IMR-90 (cell line): Measurements from ENCODE around the gene OR6T1. TPM values are rescaled to one million over a fixed set of nuclear protein-coding genes. Genes with fewer than 3 reads are reported as not detected.

ENCODE experiments used
- ATAC-seq: fragments of 200-7000 bp; cut with Tn5 transposase; 2 replicates; pipeline ENCODE4 v1.9.1; 2020; ENCODE audit warnings: low read depth, mild to moderate bottlenecking, moderate library complexity
- BruUV-seq: library from RNA; stranded (reverse); fragments of 400-500 nt; replicated peaks from 2 replicates; lab custom pipeline; 2021; lab: Mats Ljungman, UMichigan
- CTCF ChIA-PET: fragments of 300-600 bp; formaldehyde crosslinking; extraction: SDS; loops from one replicate; lab custom pipeline; 2021; ENCODE audit warnings: antibody characterized with exemption; lab: Yijun Ruan, JAX
- POLR2A ChIA-PET: fragments of 300-600 bp; sonication (Branson Sonifier 250); formaldehyde crosslinking; loops from one replicate; lab custom pipeline; 2022; ENCODE audit warnings: antibody characterized with exemption; ENCODE audit not compliant: unreplicated experiment; lab: Charles Lee
- DNase-seq: peaks from one replicate; pipeline ENCODE4 v3.0.0; 2013
- H2AFZ ChIP-seq: replicated peaks from 2 replicates; pipeline ENCODE3; 2013; ENCODE audit warnings: low read length, mild to moderate bottlenecking; ENCODE audit not compliant: poor library complexity
- H2AK5ac ChIP-seq: 2 replicates; pipeline ENCODE4 v1.6.1; 2013; ENCODE audit warnings: low read depth, low read length, inconsistent platforms
- H2AK9ac ChIP-seq: replicated peaks from 2 replicates; pipeline ENCODE3; 2013; ENCODE audit warnings: mild to moderate bottlenecking, low read depth, low read length, moderate library complexity; ENCODE audit not compliant: poor library complexity
- H2BK120ac ChIP-seq: 2 replicates; pipeline ENCODE4 v1.6.1; 2013; ENCODE audit warnings: low read depth, low read length, inconsistent platforms
- H2BK15ac ChIP-seq: 3 replicates; pipeline ENCODE4 v1.6.1; 2013; ENCODE audit warnings: low read depth, low read length, inconsistent platforms
- H2BK20ac ChIP-seq: 2 replicates; pipeline ENCODE4 v1.6.1; 2013; ENCODE audit warnings: low read depth, mild to moderate bottlenecking, inconsistent platforms, low read length, moderate library complexity
- H2BK5ac ChIP-seq: 2 replicates; pipeline ENCODE4 v1.6.1; 2013; ENCODE audit warnings: mild to moderate bottlenecking, low read depth, low read length, inconsistent platforms; ENCODE audit not compliant: poor library complexity, severe bottlenecking
- H3K14ac ChIP-seq: replicated peaks from 2 replicates; pipeline ENCODE4 v1.6.1; 2013; ENCODE audit warnings: low read depth, low read length, inconsistent platforms
- H3K18ac ChIP-seq: 2 replicates; pipeline ENCODE4 v1.6.1; 2013; ENCODE audit warnings: low read depth, low read length, control low read depth
- H3K23ac ChIP-seq: 2 replicates; pipeline ENCODE4 v1.6.1; 2013; ENCODE audit warnings: low read depth, low read length, inconsistent platforms
- H3K27ac ChIP-seq: 2 replicates; pipeline ENCODE4 v1.5.1; 2013; ENCODE audit warnings: mild to moderate bottlenecking, control low read depth, low read length; ENCODE audit not compliant: insufficient read depth
- H3K27me3 ChIP-seq: 2 replicates; pipeline ENCODE4 v1.6.1; 2013; ENCODE audit warnings: low read length; ENCODE audit not compliant: control insufficient read depth, insufficient read depth
- H3K36me3 ChIP-seq: 2 replicates; pipeline ENCODE4 v1.6.1; 2013; ENCODE audit warnings: low read length, mixed read lengths; ENCODE audit not compliant: control insufficient read depth, insufficient read depth
- H3K4ac ChIP-seq: 2 replicates; pipeline ENCODE4 v1.6.1; 2013; ENCODE audit warnings: low read depth, low read length, inconsistent platforms
- H3K4me1 ChIP-seq: 2 replicates; pipeline ENCODE4 v1.6.1; 2013; ENCODE audit warnings: low read length, mixed read lengths; ENCODE audit not compliant: control insufficient read depth, insufficient read depth
- H3K4me2 ChIP-seq: 2 replicates; pipeline ENCODE4 v1.6.1; 2013; ENCODE audit warnings: low read depth, mild to moderate bottlenecking, control low read depth, low read length, moderate library complexity
- H3K4me3 ChIP-seq: 2 replicates; pipeline ENCODE4 v1.5.1; 2013; ENCODE audit warnings: low read depth, mild to moderate bottlenecking, control low read depth, low read length, moderate library complexity; ENCODE audit not compliant: insufficient read depth
- H3K56ac ChIP-seq: 2 replicates; pipeline ENCODE4 v1.6.1; 2013; ENCODE audit warnings: low read length, inconsistent platforms; ENCODE audit not compliant: insufficient read depth; ENCODE audit errors: extremely low read depth
- H3K79me1 ChIP-seq, 2 experiments: 2 replicates each; pipeline ENCODE4 v1.6.1; 2013; ENCODE audit warnings: low read length in 2 of 2, inconsistent platforms in 1 of 2, low read depth in 1 of 2
- H3K9ac ChIP-seq: 2 replicates; pipeline ENCODE4 v1.6.1; 2013; ENCODE audit warnings: low read depth, low read length, control low read depth
- H3K9me1 ChIP-seq: 2 replicates; pipeline ENCODE4 v1.6.1; 2013; ENCODE audit warnings: low read length, inconsistent platforms; ENCODE audit not compliant: insufficient read depth
- H3K9me3 ChIP-seq: 2 replicates; pipeline ENCODE4 v1.6.1; 2013; ENCODE audit warnings: low read length; ENCODE audit not compliant: control insufficient read depth, insufficient read depth
- H4K20me1 ChIP-seq: 2 replicates; pipeline ENCODE4 v1.6.1; 2013; ENCODE audit warnings: low read length, inconsistent platforms; ENCODE audit not compliant: insufficient read depth
- H4K5ac ChIP-seq: 2 replicates; pipeline ENCODE4 v1.6.1; 2013; ENCODE audit warnings: mild to moderate bottlenecking, low read depth, low read length, control low read depth
- H4K8ac ChIP-seq, 2 experiments: 2 replicates each; pipeline ENCODE4 v1.6.1; 2013; ENCODE audit warnings: low read depth in 2 of 2, low read length in 2 of 2, control low read depth in 1 of 2, inconsistent platforms in 1 of 2
- H4K91ac ChIP-seq: 2 replicates; pipeline ENCODE4 v1.6.1; 2013; ENCODE audit warnings: low read depth, low read length, inconsistent platforms; ENCODE audit not compliant: insufficient read depth
- CEBPB ChIP-seq: IDR thresholded peaks from 2 replicates; pipeline ENCODE4 v1.6.1; 2012; ENCODE audit warnings: low read depth, low read length, improper control_type of control experiment
- NFE2L2 ChIP-seq: fragments of 150-350 bp; IDR thresholded peaks from 2 replicates; pipeline ENCODE4 v1.6.1; 2016; ENCODE audit warnings: low read depth, mild to moderate bottlenecking, low read length
- POLR2A ChIP-seq: IDR thresholded peaks from 2 replicates; pipeline ENCODE4 v1.6.1; 2012; ENCODE audit warnings: mild to moderate bottlenecking, low read depth, low read length
- RCOR1 ChIP-seq: IDR thresholded peaks from 2 replicates; pipeline ENCODE4 v1.6.1; 2012; ENCODE audit warnings: mild to moderate bottlenecking, low read length, improper control_type of control experiment; ENCODE audit not compliant: insufficient replicate concordance
- RFX5 ChIP-seq: IDR thresholded peaks from 2 replicates; pipeline ENCODE4 v1.8.0; 2012; ENCODE audit warnings: low read depth, mild to moderate bottlenecking, low read length, moderate library complexity
- SMC3 ChIP-seq: fragments of 150-350 bp; IDR thresholded peaks from 2 replicates; pipeline ENCODE4 v1.6.1; 2016; ENCODE audit warnings: low read depth, mild to moderate bottlenecking, antibody characterized with exemption, low read length, moderate library complexity
- WGBS, 2 experiments: methylation state at CpG; one replicate each; pipeline versions ENCODE4 v1.1.5 to v1.1.7; 2013; ENCODE audit warnings: missing lambda C conversion rate in 2 of 2; ENCODE audit not compliant: insufficient read length in 1 of 2; ENCODE audit errors: extremely low coverage in 2 of 2; 5-methylcytosine and 5-hydroxymethylcytosine counted together
- dilution Hi-C: fragments of 300-500 bp; cut with HindIII; formaldehyde crosslinking; loops from one replicate; pipeline ENCODE4 v1.14.3; 2018; ENCODE audit warnings: low sequenced_read_pairs; ENCODE audit not compliant: unreplicated experiment
- in situ Hi-C: fragments of 300-500 bp; cut with MboI; formaldehyde crosslinking; loops from 3 replicates; pipeline ENCODE4 v1.14.3; 2019; ENCODE audit warnings: low sequenced_read_pairs, inconsistent platforms, mixed read lengths
- intact Hi-C: fragments of 100-400 bp; cut with micrococcal nuclease; formaldehyde crosslinking; loops from 2 replicates; pipeline ENCODE4 v1.10.0; 2022
- polyA plus RNA-seq, 3 experiments: library from polyadenylated mRNA; depleted of rRNA; stranded (reverse); fragments of >200 nt; gene quantifications; 2 replicates each; pipeline ENCODE4 v1.2.3, GENCODE V29; 2012; ENCODE audit warnings: low replicate concordance in 1 of 3
- total RNA-seq: library from RNA; depleted of rRNA; stranded (reverse); fragments of >200 nt; gene quantifications from 2 replicates; pipeline ENCODE4 v1.2.3, GENCODE V29; 2012
- TF ChIP-seq, protein P1 (sequence below): fragments of 150-350 bp; IDR thresholded peaks from 2 replicates; pipeline ENCODE4 v1.6.1; 2017; ENCODE audit warnings: mild to moderate bottlenecking, antibody characterized with exemption, low read length, low read depth
- TF ChIP-seq, protein P2 (sequence below): fragments of 150-350 bp; IDR thresholded peaks from 2 replicates; pipeline ENCODE4 v1.6.1; 2016; ENCODE audit warnings: low read depth, mild to moderate bottlenecking, low read length, moderate library complexity, borderline replicate concordance

The OR6T1 gene
- total and polyA plus RNA-seq, 2 of the 4 experiments (the other 2 are of a cell fraction), result not detected

DNA sequence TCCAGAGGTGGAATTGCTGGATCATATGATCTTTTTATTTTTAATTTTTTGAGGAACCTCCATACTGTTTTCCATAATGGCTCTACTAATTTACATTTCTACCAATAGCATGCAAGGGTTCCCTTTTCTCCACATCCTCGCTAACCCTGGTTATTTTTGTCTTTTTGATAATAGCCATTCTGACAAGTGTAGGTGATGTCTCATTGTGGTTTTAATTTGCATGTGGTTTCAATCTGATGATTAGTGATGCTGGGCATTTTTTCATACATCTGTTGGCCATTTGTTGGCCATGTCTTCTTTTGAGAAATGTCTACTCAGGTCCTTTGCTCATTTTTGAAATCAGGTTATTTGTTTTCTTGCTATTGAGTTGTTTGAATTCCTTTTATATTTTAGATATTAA lies 19.6 kb downstream of the OR6T1 start:
- Histone ChIP-seq H4K91ac (no peak overlapping the region), H3K27me3 (no peaks in the 10 kb centered on the region), H2AK5ac (no peak overlapping the region), H3K14ac (no peak overlapping the region), H3K27ac (no peak overlapping the region), H3K18ac (no peak overlapping the region), H2BK15ac (no peak overlapping the region), H3K9ac (no peak overlapping the region), H3K4me1 (no peaks in the 10 kb centered on the region), H4K20me1 (no peaks in the 10 kb centered on the region), H2AK9ac (no peak overlapping the region), H3K36me3 (no peaks in the 10 kb centered on the region), H2BK5ac (no peak overlapping the region), H3K4ac (no peak overlapping the region), H3K4me3 (no peak overlapping the region), H4K5ac (no peak overlapping the region), H4K8ac (no peak overlapping the region), H2BK120ac (no peak overlapping the region), H3K9me1 (no peaks in the 10 kb centered on the region), H2BK20ac (no peak overlapping the region), H2AFZ (no peak overlapping the region), H3K56ac (no peak overlapping the region), H3K4me2 (no peak overlapping the region), H3K23ac (no peak overlapping the region), H3K9me3 (0 out of 2 replicates have a peak, but pooled peaks cover 2% of the 10 kb centered on the region), H3K79me1 (no peaks in the 10 kb centered on the region)
- WGBS, 2 experiments, result no CpG with 5 or more reads among the region's 1 CpG
- DNase-seq, result no peak
- POLR2A ChIA-PET, result no interaction called here
- no peak for ATAC-seq
- in situ Hi-C loops (no loop called here), intact Hi-C loops (no loop called here), dilution Hi-C loops (no loop called here)
- CTCF ChIA-PET, result no interaction called here
- TF ChIP-seq CEBPB (no peak), RFX5 (no peak), SMC3 (no peak), RCOR1 (no peak), POLR2A (no peak), NFE2L2 (no peak)
- TF ChIP-seq, protein P1, sequence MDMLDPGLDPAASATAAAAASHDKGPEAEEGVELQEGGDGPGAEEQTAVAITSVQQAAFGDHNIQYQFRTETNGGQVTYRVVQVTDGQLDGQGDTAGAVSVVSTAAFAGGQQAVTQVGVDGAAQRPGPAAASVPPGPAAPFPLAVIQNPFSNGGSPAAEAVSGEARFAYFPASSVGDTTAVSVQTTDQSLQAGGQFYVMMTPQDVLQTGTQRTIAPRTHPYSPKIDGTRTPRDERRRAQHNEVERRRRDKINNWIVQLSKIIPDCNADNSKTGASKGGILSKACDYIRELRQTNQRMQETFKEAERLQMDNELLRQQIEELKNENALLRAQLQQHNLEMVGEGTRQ, result no peak
- TF ChIP-seq, protein P2, sequence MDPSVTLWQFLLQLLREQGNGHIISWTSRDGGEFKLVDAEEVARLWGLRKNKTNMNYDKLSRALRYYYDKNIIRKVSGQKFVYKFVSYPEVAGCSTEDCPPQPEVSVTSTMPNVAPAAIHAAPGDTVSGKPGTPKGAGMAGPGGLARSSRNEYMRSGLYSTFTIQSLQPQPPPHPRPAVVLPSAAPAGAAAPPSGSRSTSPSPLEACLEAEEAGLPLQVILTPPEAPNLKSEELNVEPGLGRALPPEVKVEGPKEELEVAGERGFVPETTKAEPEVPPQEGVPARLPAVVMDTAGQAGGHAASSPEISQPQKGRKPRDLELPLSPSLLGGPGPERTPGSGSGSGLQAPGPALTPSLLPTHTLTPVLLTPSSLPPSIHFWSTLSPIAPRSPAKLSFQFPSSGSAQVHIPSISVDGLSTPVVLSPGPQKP, result no peak
- no TSS peak for BruUV-seq
